Amniotic epithelial cell (primary cell): ENCODE results near the gene HIRA.
"Not testable (repeated sequence)": the region's sequence is repeated elsewhere in the genome, so short reads cannot be mapped to it uniquely, and the experiment has no call there.

Source experiments
- DNase-seq: peaks from one replicate; pipeline ENCODE4 v3.0.0-alpha.2; 2010; ENCODE audit warnings: low read depth

Gene HIRA

DNA sequence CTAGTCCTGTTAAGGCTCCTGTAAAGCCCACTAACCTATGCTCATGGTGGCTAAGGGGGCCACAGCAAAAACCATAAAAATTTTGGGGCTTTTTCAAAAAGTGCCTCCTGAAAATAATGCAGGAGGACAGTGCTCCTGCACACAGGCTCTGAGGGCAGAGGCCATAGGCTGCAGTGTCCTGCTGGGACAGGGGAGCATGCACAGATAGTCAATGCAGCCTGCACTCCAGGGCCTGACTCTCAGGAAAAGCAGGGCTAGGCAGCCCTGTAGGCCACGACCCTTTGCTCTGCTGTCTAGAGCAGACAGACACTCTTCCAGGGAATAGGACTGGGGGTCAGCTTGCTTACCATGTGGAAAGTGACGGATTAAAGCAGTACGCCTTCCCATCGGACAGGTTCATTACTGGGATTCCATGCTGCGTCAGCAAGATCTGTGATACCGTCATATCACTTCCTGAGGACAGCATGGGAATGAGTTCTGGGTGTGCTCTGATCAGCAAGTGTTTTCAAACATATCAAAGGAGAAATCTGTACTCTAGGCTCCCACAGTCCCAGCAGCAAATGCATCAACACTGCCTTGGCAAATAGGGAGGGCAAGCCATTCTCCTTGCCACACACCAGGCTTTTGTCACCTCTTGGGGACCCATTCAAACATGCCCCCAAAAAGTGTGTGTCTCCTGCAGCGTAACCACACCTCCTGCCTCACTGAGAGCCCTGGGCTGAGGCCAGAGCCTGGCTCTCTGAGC, 75.9 kb downstream of the HIRA start:
- no peak for DNase-seq

DNA sequence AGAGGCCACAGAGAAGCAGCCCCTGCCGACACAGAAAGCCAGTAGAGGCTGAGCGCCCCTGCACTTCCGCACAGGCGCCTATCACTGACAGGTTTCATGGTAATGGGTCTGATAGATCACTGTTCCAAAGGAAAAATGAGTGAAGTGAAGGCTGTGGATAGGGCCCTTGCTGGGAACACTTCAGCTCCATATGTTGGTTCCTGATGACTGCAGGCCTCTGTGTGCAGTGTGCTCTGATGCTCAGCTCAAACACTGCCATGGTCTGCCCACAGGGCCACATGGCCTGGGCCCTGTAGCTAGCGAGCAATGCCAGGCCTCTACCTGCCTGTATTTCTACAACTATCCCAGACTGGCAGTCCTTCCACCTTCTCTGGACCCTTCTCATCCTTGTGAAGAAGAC, 77.3 kb downstream of the HIRA start:
- DNase-seq: no peak

DNA sequence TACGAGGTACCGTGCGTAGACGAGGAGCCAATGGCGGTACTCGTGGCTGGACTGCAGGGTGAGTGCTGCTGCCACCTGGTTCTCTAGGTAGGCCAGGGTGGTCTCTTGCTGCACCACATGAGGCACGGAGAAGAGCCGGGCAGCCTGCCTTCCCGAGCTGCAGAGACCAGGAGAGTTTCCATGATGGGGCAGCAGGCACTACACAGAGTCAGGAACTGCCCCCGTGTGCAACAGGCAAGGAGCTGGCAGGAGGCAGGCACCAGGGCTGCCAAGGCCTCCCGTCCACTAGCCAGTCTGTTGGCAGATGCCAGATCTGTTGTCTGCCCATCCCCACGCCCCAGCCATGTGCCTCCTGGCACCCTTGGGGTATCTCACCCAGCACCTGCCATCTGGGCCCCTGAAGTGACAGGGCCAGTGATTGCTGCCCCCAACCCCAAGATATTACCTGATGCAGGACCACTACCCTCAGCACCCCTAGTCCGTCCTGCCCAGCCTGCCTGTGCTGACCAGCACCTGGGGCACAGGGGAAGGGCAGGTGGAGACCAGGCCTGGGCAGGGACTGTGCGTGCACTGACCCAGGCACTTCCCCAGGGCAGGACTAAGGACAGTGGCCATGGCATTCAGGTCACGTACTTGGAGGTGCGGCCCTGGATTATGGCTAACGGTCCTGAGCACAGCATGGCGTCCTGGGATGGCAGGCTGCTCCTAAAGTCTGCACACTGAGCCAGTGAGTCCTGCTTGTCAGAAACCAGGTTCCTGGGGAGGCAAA, 78.0 kb downstream of the HIRA start:
- DNase-seq: no peak

GRCh38 chr22:19352766-19353165, 78.8 kb downstream of the HIRA start:
- no peak for DNase-seq

DNA sequence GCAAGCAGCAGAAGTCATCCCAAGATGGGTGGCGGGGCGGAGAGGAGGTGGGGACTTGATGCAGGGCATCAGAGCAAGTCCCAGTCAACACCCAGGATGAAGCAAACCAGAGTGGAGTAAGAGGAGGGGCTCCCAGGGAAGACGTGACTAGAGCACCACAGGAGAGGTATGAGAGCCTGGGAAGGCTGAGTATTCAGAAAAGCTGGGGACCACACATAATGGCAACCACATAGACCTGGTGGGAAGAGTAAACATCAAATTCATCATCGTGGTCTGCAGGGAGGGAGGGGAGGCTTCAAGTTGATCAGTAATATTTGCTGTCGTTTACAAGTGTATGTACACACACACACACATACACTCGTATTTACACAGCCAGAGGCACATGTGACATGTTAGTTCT, 79.3 kb downstream of the HIRA start:
- no peak for DNase-seq

DNA sequence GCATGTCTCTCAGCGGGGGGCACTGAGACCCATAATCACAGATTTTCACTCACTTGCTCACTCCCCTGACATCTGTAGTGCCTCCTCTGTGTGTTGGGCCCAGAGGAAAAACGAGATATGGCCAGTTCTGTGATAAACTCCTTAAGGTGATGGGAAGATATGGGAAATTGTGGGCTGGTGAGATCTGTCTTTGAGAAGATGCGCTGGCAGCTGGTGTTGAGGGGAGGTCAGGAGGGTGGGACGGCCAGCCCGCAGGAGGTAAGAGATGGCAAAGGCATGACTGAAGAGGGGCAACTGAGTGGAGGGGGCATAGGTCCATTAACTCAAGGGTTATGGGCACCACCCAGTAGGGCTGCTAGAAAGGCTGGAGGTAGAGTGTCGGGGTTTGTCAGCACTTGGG, 79.9 kb downstream of the HIRA start:
- no peak for DNase-seq

DNA sequence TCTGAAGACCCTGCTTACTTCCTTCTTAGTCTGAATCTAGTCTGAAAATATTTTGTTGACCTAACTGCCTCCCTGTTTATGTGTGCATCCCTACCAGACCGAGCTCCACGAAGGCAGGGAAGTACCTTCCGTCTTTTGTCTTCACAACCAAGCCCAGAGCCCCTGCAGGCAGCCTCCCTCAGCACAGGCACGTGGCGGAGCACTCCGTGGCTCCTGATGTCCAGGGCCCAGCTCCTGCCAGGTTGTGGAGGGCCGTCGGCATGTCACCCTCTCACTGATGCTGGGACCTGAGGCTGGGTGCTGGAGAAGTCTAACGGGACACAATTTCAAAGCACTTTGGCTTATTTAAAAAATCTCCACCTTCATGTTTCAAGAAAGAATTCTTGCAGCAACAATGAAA, 80.6 kb downstream of the HIRA start:
- DNase-seq: no peak

- DNase-seq: no peak
Observed at GRCh38 chr22:19350476-19350859, 81.1 kb downstream of the HIRA start.

DNA sequence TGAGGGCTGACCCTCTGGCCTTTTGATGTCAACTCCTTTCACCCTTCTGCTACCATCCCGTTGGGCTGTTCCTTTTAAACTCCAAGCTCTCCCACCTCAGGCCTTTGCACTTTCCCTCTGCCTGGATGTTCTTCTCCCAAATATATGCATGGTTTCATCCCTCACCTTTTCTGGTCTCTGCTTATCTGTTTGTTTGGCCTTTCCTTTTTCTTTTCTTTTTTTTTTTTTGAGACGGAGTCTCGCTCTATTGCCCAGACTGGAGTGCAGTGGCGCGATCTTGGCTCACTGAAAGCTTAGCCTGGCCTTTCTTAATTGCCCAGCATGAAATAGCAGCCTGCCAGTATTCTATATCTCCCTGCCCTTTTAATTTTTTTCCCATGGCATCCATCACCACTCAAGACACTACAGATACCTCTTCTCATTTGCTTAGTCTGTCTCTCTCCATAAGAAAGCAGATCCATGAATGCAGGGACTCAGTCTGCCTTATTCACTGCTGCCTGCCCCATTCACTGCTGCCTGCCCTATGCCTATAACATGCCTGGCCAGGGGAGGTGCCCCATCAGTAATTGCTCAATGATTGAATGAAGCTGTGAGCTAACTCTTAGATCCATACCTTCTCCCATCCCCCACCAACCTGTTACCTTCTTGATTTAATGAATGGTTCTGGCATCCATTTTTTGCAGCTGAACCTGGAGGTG, 81.6 kb downstream of the HIRA start:
- no peak for DNase-seq

DNA sequence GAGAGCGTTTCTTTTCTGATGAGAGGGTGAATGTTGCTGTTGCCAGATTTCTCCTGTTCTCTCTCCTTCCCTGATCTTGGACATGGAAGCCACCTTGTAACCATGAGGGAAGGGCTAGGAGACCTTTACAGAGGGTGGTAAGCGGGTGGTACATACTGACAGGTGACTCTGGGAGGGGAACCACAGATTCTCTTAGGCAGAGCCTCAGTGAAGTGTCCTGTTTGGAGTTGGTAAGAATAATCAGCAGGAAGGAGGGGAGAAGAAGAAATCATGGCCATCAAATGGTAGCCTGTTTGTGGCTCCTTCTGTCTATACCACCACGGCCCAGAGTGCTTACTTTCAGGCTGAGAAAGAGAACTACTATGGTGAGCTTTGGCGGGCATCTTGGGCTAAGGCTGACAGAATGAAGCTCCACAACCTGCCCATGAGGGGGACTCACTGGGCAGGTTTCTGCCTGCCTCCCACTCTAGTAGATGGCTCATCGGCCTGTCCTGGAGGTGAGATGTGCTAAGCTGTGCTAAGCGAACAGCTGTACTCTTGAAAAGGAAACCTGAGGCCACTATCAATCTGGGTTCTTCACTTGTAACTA, 84.8 kb downstream of the HIRA start:
- no peak for DNase-seq

GRCh38 chr22:19344420-19344819, 87.1 kb downstream of the HIRA start:
- DNase-seq: no peak

DNA sequence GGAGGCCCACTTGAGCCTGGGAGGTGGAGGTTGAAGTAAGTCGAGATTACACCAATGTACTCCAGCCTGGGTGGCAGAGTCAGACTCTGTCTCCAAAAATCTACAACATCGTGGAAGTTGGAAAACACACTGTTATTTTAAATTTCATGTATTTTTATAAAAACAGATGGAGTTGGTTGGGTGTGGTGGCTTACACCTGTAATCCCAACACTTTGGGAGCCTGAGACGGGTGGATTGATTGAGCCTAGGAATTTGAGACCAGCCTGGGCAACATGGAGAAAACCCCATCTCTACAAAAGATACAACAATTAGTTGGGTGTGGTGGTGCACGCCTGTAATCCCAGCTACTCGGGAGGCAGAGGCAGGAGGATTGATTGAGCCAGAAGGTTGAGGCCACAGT, 88.1 kb downstream of the HIRA start:
- DNase-seq: no peak

DNA sequence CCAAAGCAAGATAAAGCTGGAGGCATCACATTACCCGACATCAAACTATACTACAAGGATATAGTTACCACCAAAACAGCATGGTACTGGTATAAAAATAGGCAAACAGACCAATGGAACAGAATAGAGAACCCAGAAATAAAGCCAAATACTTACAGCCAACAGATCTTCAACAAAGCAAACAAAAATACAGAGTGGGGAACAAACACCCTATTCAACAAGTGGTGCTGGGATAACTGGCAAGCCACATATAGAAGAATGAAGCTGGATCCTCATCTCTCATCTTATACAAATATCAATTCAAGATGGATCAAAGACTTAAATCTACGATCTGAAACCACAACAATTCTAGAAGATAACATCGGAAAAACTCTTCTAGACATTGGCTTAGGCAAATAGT, 90.0 kb downstream of the HIRA start:
- no peak for DNase-seq

DNA sequence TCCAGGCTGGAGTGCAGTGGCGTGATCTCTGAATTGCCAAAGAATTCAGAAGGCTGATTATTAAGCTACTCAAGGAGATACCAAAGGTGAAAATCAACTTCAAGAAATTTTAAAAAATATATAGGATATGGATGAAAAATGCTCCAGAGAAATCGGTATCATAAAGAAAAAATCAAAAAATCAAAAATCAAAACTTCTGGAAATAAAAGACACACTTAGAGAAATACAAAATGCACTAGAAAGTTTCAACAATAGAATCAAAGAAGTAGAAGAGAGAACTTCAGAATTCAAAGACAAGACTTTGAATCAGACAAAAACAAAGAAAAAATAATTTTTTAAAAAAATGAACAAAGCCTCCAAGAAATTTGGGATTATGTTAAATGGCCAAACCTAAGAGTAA, 94.4 kb downstream of the HIRA start:
- DNase-seq: no peak

DNA sequence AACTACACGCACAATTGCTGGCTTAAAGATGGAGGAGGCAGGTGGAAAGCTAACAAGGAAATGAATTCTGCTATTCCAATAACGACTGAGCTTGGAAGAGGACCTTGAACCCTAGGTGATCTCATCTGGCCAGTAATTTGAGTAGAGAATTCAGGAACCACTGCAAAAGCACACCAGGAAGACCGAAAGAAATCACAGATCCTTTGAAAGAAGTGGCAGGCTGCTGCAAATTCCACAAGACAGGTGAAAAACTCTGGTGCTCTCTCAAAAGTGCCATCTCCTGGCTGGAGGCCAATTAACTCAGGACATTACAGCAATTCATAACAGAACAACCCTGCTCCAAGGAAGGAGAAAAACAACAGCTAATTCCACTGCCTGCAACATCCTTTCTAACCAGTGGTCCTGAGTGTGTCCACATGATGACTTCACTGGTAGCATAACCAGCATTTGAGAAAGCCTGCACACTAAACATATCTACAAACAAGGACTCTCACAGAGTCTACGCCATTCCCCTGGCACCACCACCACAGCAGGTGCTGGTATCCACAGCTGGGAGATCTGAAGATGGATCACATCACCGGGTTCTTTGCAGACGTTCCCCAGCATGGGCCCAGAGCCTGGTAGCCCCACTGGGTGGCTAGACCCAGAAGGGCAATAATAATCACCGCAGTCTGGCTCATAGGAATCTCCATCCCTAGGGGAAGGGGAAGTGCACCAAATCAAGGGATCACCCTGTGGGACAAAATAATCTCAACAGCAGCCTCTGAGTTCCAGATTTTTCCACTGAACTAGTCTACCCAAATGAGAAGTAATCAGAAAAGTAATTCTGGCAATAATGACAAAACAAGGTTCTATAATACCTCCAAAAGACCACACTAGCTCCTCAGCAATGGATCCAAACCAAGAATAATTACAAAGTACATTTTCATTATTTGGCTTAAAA, 95.1 kb downstream of the HIRA start:
- no peak for DNase-seq

DNA sequence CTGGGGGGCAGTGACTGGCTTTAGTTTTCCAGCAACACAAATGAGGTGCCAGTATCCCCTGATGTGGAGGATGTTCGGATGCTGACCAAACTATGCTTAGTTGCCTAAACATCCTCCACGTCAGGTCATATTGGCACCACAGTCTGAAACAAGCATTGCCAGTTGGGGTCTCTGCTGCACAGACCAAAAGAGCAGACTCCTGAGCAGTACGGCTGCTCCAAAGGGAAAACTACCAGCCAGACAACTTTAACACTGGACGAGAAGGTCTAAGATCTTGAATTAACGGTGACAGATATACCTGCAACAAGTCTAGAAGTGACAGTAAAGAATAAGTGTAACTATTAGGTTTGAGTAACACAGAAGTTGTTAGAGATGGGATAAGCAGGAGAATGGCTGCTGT, 99.6 kb downstream of the HIRA start:
- no peak for DNase-seq

DNA sequence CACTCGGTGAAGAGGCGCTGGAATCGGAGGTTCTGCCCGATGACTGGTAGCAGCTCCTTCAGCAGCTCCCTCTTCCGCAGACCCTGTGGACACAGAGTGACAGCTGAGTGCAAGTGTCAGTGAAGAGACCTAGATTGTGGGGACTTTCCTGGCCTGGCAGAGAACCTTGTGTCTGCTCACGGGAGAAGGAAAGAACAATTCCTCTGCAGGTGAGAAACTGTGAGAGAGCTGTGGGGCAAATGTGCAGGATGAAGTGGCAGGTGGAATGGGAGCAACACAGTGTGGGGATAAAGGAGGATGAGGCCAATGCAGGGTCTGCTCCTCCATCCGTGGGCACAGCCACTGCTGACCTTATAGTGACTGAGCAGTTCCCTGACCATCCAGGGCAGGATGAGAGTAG, 100.1 kb downstream of the HIRA start:
- DNase-seq: no peak

GRCh38 chr22:19330865-19331418, 100.6 kb downstream of the HIRA start:
- DNase-seq: no peak

DNA sequence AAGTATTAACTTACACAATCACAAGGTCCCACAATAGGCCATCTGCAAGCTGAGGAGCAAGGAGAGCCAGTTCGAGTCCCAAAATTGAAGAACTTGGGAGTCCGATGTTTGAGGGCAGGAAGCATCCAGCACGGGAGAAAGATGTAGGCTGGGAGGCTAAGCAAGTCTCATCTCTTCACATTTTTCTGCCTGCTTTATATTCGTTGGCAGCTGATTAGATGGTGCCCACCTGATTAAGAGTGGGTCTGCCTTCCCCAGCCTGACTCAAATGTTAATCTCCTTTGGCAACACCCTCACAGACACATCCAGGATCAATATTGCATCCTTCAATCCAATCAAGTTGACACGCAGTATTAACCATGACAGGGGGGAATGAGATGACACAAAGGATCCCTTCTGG, 101.3 kb downstream of the HIRA start:
- not testable (repeated sequence) for DNase-seq

- no peak for DNase-seq
Observed at GRCh38 chr22:19329454-19329853, 102.1 kb downstream of the HIRA start.

GRCh38 chr22:19325296-19325948, 106.1 kb downstream of the HIRA start:
- peak; percentile 69 for DNase-seq
